Stimulated activated naive B cell treated with anti-CD40 and anti-IgM and Interleukin-4, amounts not matched to agents 10 μg/mL and 1 μg/mL and 100 μg/mL, for 72 hours (primary cell): Measurements from ENCODE around the gene DCAF4.

Experiments
- ATAC-seq, 2 donors: fragments of 150-1000 bp; cut with Tn5 transposase; replicated peaks; 2 replicates each; pipeline ENCODE4 v1.10.0; 2021; ENCODE audit warnings: moderate library complexity in 1 of 2
- DNase-seq: peaks from one replicate; pipeline ENCODE4 v3.0.0; 2021
- H3K27ac Mint-ChIP-seq: one replicate; pipeline ENCODE4 v1.8.0; 2022; ENCODE audit warnings: mild to moderate bottlenecking, mixed read lengths
- H3K27me3 Mint-ChIP-seq, 2 donors: one replicate each; pipeline ENCODE4 v1.8.0; 2022; ENCODE audit warnings: mixed read lengths in 2 of 2
- H3K36me3 Mint-ChIP-seq, 2 donors: one replicate each; pipeline ENCODE4 v1.8.0; 2022; ENCODE audit warnings: mixed read lengths in 2 of 2, mild to moderate bottlenecking in 1 of 2
- H3K4me1 Mint-ChIP-seq, 2 donors: one replicate each; pipeline ENCODE4 v1.8.0; 2022; ENCODE audit warnings: mixed read lengths in 2 of 2, mild to moderate bottlenecking in 1 of 2
- H3K4me3 Mint-ChIP-seq, 2 donors: one replicate each; pipeline ENCODE4 v1.8.0; 2022; ENCODE audit warnings: mild to moderate bottlenecking in 2 of 2, mixed read lengths in 2 of 2, moderate library complexity in 1 of 2
- H3K9me3 Mint-ChIP-seq, 2 donors: one replicate each; pipeline ENCODE4 v1.8.0; 2022; ENCODE audit warnings: mixed read lengths in 2 of 2, mild to moderate bottlenecking in 1 of 2

The DCAF4 gene

DNA sequence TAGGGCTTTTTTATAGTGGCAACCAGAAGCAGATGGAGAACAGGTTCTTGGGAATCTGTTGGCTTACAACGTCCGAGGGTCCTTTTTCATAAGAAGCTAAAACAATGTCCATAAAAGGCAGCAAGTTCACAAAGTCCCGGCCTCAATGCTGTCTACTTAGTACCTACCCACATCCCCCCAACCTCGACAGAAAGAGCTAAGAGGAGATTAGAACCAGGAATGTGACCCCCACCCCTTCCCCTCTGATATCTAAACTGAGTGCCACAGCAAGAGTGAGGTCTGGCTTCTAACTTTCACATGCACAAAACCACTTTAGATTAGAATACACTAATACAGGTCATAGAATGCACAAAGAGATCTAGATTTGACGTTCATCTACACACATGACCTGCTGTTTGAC, 36.9 kb upstream of the DCAF4 start:
- H3K36me3 Mint-ChIP-seq = peaks cover 3 to 10% of the 10 kb centered on the region in 2 donors
- H3K27me3 Mint-ChIP-seq = no peaks in the 10 kb centered on the region
- DNase-seq (no peak), ATAC-seq (no peak)
- peaks cover 15 to 39% of the 10 kb centered on the region in 2 donors for H3K4me1 Mint-ChIP-seq
- H3K27ac Mint-ChIP-seq = no peak overlapping the region
- H3K4me3 Mint-ChIP-seq = no peak overlapping the region
- H3K9me3 Mint-ChIP-seq = peaks cover 2 to 4% of the 10 kb centered on the region in 2 donors

- DNase-seq (no peak), ATAC-seq (no peak)
- Mint-ChIP-seq H3K27ac (no peak overlapping the region), H3K4me3 (peak overlapping the region; percentile 92 to 98), H3K4me1 (peaks cover 19 to 46% of the 10 kb centered on the region in 2 donors), H3K9me3 (peaks cover 2 to 4% of the 10 kb centered on the region in 2 donors), H3K27me3 (peaks cover 0 to 5% of the 10 kb centered on the region in 2 donors), H3K36me3 (peaks cover 1 to 4% of the 10 kb centered on the region in 2 donors)
Observed at GRCh38 chr14:72891666-72892102, 34.6 kb upstream of the DCAF4 start.

- peaks cover 4 to 5% of the 10 kb centered on the region in 2 donors for H3K27me3 Mint-ChIP-seq
Observed at GRCh38 chr14:72892103-72892878, 34.0 kb upstream of the DCAF4 start.

DNA sequence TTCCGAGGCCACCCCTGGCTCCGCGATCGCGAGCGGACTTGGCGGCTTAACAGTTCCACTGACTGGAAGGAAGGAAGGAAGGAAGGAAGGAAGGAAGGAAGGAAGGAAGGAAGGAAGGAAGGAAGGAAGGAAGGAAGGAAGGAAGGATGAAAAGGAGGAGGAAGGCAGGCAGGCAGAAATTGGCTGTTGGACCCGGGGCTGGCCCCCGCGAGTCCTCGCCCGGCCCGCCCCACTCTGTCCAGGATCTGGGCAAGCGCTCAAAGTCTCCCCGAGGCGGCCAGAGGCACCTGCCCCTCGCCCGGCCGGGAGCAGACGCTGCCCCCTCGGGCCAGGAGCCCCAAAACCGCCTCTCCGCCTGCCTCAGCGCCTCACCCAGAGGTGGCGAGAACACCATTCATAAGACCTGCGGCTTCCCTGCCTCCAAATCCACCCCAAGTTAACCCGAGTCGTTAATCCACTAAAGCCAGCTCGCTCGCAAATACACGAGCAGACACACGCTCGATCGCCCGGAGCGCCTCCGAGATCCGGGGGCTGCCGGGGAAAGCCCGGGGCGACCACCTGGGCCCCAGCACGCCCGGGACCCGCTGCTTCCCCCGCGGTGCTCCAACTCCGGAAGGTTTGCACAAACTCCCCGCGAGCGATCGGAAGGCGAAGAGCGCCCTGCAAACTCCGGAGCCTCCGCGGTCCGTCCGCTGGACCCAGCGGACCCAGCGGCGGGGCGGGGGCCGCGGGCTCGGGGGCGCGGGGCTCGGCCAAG, 33.2 kb upstream of the DCAF4 start:
- ATAC-seq (peak; percentile 8 to 19), DNase-seq (no peak)
- Mint-ChIP-seq H3K36me3 (no peaks in the 10 kb centered on the region), H3K4me1 (peaks cover 16 to 43% of the 10 kb centered on the region in 2 donors), H3K27ac (peak overlapping the region; percentile 72), H3K4me3 (peak overlapping the region; percentile 92 to 98), H3K9me3 (no peaks in the 10 kb centered on the region), H3K27me3 (peaks cover 5 to 6% of the 10 kb centered on the region in 2 donors)

More at GRCh38 chr14:72892103-72892878, 34.0 kb upstream of the DCAF4 start:
- DNase-seq (no peak), ATAC-seq (no peak)
- no peaks in the 10 kb centered on the region for H3K36me3 Mint-ChIP-seq
- peak overlapping the region; percentile 92 to 98 for H3K4me3 Mint-ChIP-seq
- H3K9me3 Mint-ChIP-seq = no peaks in the 10 kb centered on the region
- H3K27ac Mint-ChIP-seq = peak overlapping the region; percentile 72
- peaks cover 17 to 46% of the 10 kb centered on the region in 2 donors for H3K4me1 Mint-ChIP-seq

GRCh38 chr14:72893636-72894322, 32.5 kb upstream of the DCAF4 start, which contains the start of gene DPF3:
Gene DPF3, minus strand, starts transcription at chr14:72894101. Its CDS starts 13 bp downstream, at chr14:72894088.
- peaks cover 16 to 38% of the 10 kb centered on the region in 2 donors for H3K4me1 Mint-ChIP-seq
- peak within 1 kb of the TSS; percentile 87 for H3K27ac Mint-ChIP-seq
- H3K36me3 Mint-ChIP-seq = no peaks in the 10 kb centered on the region
- peak; percentile 93 for DNase-seq
- peaks cover 5 to 6% of the 10 kb centered on the region in 2 donors for H3K27me3 Mint-ChIP-seq
- H3K9me3 Mint-ChIP-seq = no peaks in the 10 kb centered on the region
- H3K4me3 Mint-ChIP-seq = peak within 1 kb of the TSS; percentile 92 to 98
- ATAC-seq = peak; percentile 97 to 99

- Mint-ChIP-seq H3K9me3 (no peaks in the 10 kb centered on the region), H3K27ac (peak overlapping the region; percentile 87), H3K36me3 (no peaks in the 10 kb centered on the region), H3K27me3 (peaks cover 5 to 6% of the 10 kb centered on the region in 2 donors), H3K4me1 (peaks cover 16 to 38% of the 10 kb centered on the region in 2 donors), H3K4me3 (peak overlapping the region; percentile 91 to 92)
- DNase-seq (no peak), ATAC-seq (no peak)
Observed at GRCh38 chr14:72894323-72894622, 32.0 kb upstream of the DCAF4 start.

DNA sequence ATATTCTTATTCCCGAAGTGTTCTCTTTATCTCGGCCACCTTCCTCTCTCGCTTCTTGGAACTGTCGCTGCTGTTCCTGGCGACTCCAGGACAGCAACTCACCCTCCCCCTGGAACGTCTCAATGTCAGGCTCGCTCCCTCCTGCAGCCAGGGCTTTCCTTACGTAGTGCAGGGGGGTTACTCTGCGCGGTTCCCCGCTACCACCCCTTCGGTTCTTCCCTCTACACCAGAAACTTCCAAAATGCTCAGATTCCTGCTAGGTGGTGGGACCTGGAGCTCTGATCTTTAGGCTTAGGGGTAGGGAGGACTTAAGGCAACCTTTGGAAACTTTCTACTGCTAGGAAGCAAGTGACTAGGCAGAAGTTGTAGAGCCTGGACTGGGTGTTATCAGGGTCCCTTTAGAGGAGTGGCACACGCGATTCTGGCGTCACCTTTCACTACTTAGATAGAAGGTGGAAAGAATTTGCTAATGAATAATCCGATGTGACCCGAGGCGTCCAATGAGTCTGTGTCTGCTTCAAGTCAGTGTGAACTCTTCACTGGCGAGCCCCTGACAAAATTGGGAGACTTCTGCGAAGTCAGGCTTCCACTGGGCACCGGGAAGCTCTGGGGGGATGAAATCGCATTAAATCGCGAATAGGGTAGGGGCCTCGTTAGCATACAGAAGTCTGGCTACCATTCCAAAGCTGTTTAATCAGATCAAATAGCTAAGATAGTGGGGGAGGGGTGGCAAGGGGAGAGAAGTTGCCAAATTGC, 31.5 kb upstream of the DCAF4 start:
- no peak for DNase-seq

DNA sequence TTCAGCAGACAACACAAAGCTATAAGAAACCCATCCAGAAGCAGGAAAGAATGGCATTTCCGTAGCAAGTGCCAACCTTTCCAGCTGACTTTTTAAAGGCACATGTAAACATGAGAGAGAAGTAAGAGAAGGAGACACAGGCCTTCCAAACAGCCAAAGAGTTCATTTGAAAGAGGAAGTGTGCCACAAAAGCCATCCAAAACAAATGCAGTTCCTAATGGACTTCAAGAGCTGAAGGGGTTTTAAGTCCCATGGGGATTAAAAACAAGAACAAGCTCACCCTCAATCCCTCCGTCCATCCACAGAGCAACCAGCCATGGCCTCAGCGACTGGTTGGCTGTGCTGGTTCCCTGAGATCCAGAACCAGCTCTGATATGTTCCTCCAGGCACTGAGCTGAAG, 27.8 kb upstream of the DCAF4 start:
- Mint-ChIP-seq H3K27me3 (peaks cover 5 to 6% of the 10 kb centered on the region in 2 donors), H3K36me3 (no peaks in the 10 kb centered on the region), H3K4me1 (peaks cover 11 to 18% of the 10 kb centered on the region in 2 donors), H3K27ac (no peak overlapping the region), H3K4me3 (no peak overlapping the region), H3K9me3 (no peaks in the 10 kb centered on the region)
- no peak for DNase-seq
- ATAC-seq = no peak

More for the DNA sequence above, 31.5 kb upstream of the DCAF4 start:
- peaks cover 16 to 43% of the 10 kb centered on the region in 2 donors for H3K4me1 Mint-ChIP-seq
- peaks cover 5 to 6% of the 10 kb centered on the region in 2 donors for H3K27me3 Mint-ChIP-seq
- H3K36me3 Mint-ChIP-seq = no peaks in the 10 kb centered on the region
- no peaks in the 10 kb centered on the region for H3K9me3 Mint-ChIP-seq
- H3K27ac Mint-ChIP-seq = peak overlapping the region; percentile 72
- ATAC-seq = peak; percentile 9 to 12
- peak overlapping the region; percentile 91 to 92 for H3K4me3 Mint-ChIP-seq

DNA sequence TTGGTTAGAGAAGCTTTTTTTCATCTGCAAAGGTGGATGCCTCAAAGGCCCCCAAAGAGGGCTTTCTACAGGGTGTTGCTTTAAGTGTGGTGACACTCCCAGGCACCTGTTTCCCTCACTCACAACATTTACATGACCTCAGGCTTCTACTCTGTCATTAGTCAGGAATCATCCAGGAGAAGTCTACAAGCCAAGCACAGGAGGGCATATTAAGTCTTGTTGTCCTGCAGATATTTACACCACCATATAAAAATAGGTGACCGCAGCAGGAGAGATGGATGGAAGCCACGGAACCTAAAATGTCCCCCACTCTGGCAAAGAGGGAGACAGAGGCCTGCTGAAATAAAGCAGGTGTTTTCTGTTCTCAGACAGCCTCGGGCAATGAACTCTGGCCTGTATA, 24.9 kb upstream of the DCAF4 start:
- Mint-ChIP-seq H3K27ac (no peak overlapping the region), H3K9me3 (no peaks in the 10 kb centered on the region), H3K4me1 (peaks cover 8 to 15% of the 10 kb centered on the region in 2 donors), H3K4me3 (no peak overlapping the region), H3K27me3 (peaks cover 0 to 6% of the 10 kb centered on the region in 2 donors), H3K36me3 (no peaks in the 10 kb centered on the region)
- no peak for DNase-seq
- no peak for ATAC-seq

DNA sequence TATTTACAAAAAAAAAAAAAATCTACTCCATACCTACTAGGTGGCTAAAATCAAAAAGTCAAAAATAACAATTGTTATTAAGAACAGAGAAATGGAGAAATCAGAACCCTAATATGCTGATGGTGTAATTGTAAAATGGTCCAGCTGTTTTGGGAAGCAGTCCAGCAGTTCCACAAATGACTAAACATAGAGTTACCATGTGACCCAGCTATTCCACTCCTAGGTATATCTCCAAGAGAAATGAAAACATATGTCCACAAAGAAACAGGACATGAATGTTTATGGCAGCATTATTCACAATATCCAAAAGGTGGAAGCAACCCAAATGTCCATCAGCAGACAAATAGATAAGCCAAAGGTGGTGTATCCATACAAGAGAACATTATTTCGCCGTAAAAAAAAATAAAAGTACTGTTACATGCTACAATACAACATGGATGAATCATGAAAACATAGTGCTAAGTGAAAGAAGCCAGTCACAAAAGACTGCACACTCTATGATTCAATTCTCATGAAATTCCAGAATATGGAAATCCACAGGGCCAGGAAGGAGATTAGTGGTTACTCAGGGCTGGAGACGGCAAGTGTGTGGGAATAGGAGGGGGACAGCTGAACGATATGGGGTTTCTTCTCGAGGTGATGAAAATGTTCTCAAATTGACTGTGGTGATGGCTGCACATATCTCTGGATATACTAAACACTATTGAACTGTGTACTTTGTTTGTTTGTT, 23.3 kb upstream of the DCAF4 start:
- ATAC-seq (no peak), DNase-seq (no peak)
- Mint-ChIP-seq H3K27me3 (peaks cover 0 to 3% of the 10 kb centered on the region in 2 donors), H3K4me3 (no peak overlapping the region), H3K9me3 (no peaks in the 10 kb centered on the region), H3K36me3 (no peaks in the 10 kb centered on the region), H3K4me1 (peaks cover 8 to 15% of the 10 kb centered on the region in 2 donors), H3K27ac (no peak overlapping the region)

- Mint-ChIP-seq H3K4me1 (peaks cover 4 to 15% of the 10 kb centered on the region in 2 donors), H3K9me3 (no peaks in the 10 kb centered on the region), H3K4me3 (no peak overlapping the region), H3K27ac (no peak overlapping the region), H3K27me3 (peaks cover 0 to 3% of the 10 kb centered on the region in 2 donors), H3K36me3 (no peaks in the 10 kb centered on the region)
- DNase-seq = no peak
- ATAC-seq = no peak
Observed at GRCh38 chr14:72903716-72904115, 22.5 kb upstream of the DCAF4 start.

GRCh38 chr14:72904218-72904617, 22.0 kb upstream of the DCAF4 start:
- DNase-seq (no peak), ATAC-seq (no peak)
- H3K27ac Mint-ChIP-seq = no peak overlapping the region
- peaks cover 4 to 15% of the 10 kb centered on the region in 2 donors for H3K4me1 Mint-ChIP-seq
- no peaks in the 10 kb centered on the region for H3K9me3 Mint-ChIP-seq
- peaks cover 0 to 3% of the 10 kb centered on the region in 2 donors for H3K27me3 Mint-ChIP-seq
- no peaks in the 10 kb centered on the region for H3K36me3 Mint-ChIP-seq
- no peak overlapping the region for H3K4me3 Mint-ChIP-seq
